ENCODE results near the gene SYT8. TPM values are rescaled to one million over a fixed set of nuclear protein-coding genes. Genes with fewer than 3 reads are reported as not detected.

The SYT8 gene
- total RNA-seq, 5 donors from 2014 or later (not counting 1 experiment from before 2014, with no cell fraction given) = not detected

DNA sequence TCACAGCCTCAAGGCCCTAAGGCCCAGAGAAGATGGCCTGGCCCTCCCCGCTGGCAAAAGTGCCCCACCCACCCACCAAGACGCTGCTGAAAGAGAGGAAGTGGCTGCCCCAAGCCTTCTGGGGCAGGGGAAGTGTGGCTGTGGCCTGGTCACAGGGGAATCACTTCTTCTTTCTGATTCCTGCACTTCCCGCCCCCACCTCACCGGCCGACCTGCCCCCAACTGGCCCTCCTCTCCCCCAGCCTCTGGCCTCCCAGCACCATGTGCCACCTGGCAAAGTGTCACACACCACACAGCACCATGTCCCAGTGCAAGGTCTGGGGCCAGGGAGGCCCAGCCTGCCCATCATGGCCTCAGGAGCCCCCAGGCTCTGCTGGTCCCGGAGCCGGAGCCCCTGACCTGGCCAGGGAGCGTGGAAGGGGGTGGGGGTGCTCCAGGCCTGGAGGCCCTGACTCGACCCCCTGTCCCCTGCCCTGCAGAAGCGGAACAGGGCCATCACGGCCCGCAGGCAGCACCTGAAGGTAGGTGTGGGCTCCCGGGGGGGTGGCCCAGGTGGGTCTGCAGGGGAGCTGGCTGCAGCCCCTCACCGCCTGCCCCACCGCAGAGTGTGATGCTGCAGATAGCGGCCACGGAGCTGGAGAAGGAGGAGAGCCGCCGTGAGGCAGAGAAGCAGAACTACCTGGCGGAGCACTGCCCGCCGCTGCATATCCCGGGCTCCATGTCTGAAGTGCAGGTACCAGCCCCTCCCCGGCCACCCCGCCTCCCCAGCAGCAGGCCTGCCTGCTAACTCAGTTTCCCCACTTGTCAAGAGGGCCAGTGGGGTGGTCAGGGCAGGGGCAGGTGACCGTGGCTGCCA lies 5.4 kb downstream of the SYT8 start:
- Histone ChIP-seq H3K36me3 (ENCODE audit: control insufficient read depth in 2 of 2, extremely low read depth in 1 of 2, insufficient read depth in 1 of 2, low read length in 1 of 2) (no peaks in the 10 kb centered on the region), H3K9me3 (no peaks in the 10 kb centered on the region), H3K4me3 (ENCODE audit: control insufficient read depth in 1 of 2, extremely low read depth in 1 of 2, low read length in 1 of 2) (no peak overlapping the region), H3K27ac (ENCODE audit: low read length) (no peak overlapping the region), H3K4me1 (ENCODE audit: control insufficient read depth in 1 of 2, extremely low read depth in 1 of 2, insufficient read depth in 2 of 2, low read length in 2 of 2) (peaks cover 23 to 56% of the 10 kb centered on the region in 2 experiments), H3K27me3 (replicated peaks in 1 of 2; ENCODE audit: control insufficient read depth in 2 of 2, extremely low read depth in 1 of 2, insufficient read depth in 2 of 2, low read length in 1 of 2) (peaks cover 0 to 4% of the 10 kb centered on the region in 2 experiments)
- ChIA-PET POLR2A (no interaction called here), CTCF (interaction anchor here (0.6 to 1.0 kb wide), 2 partner anchors 10 to 311 kb away, joined by 5 read pairs; no protein-coding TSS in a partner anchor)
- Mint-ChIP-seq H3K27me3 (no peaks in the 10 kb centered on the region), H3K4me1 (peaks cover 28 to 36% (median 30%) of the 10 kb centered on the region in 3 donors), H3K27ac (peak overlapping the region in 1 of 2 donors; percentile 22), H3K36me3 (no peaks in the 10 kb centered on the region), H3K4me3 (no peak overlapping the region), H3K9me3 (no peaks in the 10 kb centered on the region)
- peak in 9 of 35 experiments; percentile 16 to 65 (median 29) for DNase-seq
- ATAC-seq (replicated peaks in 1 of 4) = no peak
- WGBS (ENCODE audit: insufficient coverage) = 77% methylated on average over 11 of the region's 26 CpGs

DNA sequence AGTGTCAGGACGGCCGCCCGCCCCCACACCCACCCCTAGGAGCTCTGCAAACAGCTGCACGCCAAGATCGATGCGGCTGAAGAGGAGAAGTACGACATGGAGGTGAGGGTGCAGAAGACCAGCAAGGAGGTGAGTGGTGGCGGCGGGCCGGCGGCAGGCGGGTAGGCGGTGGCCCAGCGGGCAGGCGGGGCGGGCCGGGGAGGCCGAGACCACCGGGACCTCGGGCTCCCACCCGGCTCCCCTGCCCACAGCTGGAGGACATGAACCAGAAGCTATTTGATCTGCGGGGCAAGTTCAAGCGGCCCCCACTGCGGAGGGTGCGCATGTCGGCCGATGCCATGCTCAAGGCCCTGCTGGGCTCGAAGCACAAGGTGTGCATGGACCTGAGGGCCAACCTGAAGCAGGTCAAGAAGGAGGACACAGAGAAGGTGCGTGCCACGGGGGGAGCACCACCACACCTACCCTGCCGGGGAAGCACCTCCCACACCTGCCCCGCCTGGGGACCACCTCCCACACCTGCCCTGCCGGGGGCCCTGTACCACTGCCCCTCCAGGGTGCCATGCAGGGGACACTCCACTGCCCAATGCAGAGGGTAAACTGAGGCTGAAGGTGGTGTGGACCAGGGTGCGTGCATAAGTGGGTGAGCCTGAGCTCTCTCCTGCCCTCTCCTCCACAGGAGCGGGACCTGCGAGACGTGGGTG lies 6.1 kb downstream of the SYT8 start:
- no peak overlapping the region for H3K4me3 Mint-ChIP-seq

DNA sequence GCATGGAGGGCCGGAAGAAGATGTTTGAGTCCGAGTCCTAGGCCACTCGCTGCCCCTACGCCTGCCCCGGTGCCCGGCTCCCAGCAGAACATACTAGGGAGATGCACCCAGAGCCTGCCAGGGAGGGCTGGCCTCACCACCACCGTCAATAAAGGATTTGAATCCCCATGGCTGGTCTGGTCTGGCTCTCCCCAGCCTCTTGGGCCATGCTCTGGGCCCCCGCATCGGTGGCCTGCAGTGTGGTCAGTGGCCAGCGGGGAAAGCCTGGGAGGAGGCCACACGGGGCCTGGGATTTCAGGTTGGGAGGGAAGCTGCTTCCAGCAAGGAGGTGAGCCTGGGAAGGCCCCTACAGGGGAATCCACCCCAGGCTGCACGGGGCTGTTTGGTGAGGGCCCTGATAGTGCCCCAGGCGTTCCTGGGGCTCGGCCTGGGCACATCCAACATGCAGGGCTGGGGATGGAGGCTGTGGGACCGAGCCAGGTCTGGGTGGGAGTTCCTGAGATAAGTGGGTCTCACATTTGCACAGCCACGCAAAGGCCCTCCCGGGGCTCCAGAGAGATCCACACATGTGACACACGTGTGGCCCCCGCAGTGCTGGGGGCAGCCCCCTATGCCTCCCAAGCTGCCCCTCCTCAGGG lies 6.8 kb downstream of the SYT8 start:
- Mint-ChIP-seq H3K27ac (no peak overlapping the region), H3K4me3 (no peak overlapping the region), H3K27me3 (no peaks in the 10 kb centered on the region), H3K36me3 (no peaks in the 10 kb centered on the region), H3K4me1 (peaks cover 39 to 50% (median 45%) of the 10 kb centered on the region in 3 donors), H3K9me3 (no peaks in the 10 kb centered on the region)
- CTCF ChIA-PET = no interaction called here
- POLR2A ChIA-PET = no interaction called here
- Histone ChIP-seq H3K27ac (ENCODE audit: low read length) (no peak overlapping the region), H3K4me3 (ENCODE audit: control insufficient read depth in 1 of 2, extremely low read depth in 1 of 2, low read length in 1 of 2) (no peak overlapping the region), H3K36me3 (ENCODE audit: control insufficient read depth in 2 of 2, extremely low read depth in 1 of 2, insufficient read depth in 1 of 2, low read length in 1 of 2) (no peaks in the 10 kb centered on the region), H3K4me1 (ENCODE audit: control insufficient read depth in 1 of 2, extremely low read depth in 1 of 2, insufficient read depth in 2 of 2, low read length in 2 of 2) (peaks cover 35 to 71% of the 10 kb centered on the region in 2 experiments), H3K27me3 (replicated peaks in 1 of 2; ENCODE audit: control insufficient read depth in 2 of 2, extremely low read depth in 1 of 2, insufficient read depth in 2 of 2, low read length in 1 of 2) (no peaks in the 10 kb centered on the region), H3K9me3 (no peaks in the 10 kb centered on the region)
- no peak for DNase-seq
- WGBS (ENCODE audit: insufficient coverage) = 93% methylated on average over 18 of the region's 19 CpGs
- no peak for ATAC-seq (replicated peaks in 1 of 4)

More for the DNA sequence above, 6.1 kb downstream of the SYT8 start:
- ChIA-PET CTCF (interaction anchor here in 1 of 2 donors (0.6 kb wide), 1 partner anchor 10 kb away, joined by 5 read pairs; no protein-coding TSS in a partner anchor), POLR2A (no interaction called here)
- DNase-seq = no peak
- Mint-ChIP-seq H3K4me1 (peaks cover 34 to 44% (median 38%) of the 10 kb centered on the region in 3 donors), H3K27me3 (no peaks in the 10 kb centered on the region), H3K36me3 (no peaks in the 10 kb centered on the region), H3K9me3 (no peaks in the 10 kb centered on the region), H3K27ac (peak overlapping the region in 1 of 2 donors; percentile 43)
- Histone ChIP-seq H3K9me3 (no peaks in the 10 kb centered on the region), H3K4me3 (ENCODE audit: control insufficient read depth in 1 of 2, extremely low read depth in 1 of 2, low read length in 1 of 2) (no peak overlapping the region), H3K36me3 (ENCODE audit: control insufficient read depth in 2 of 2, extremely low read depth in 1 of 2, insufficient read depth in 1 of 2, low read length in 1 of 2) (no peaks in the 10 kb centered on the region), H3K27ac (ENCODE audit: low read length) (no peak overlapping the region), H3K27me3 (replicated peaks in 1 of 2; ENCODE audit: control insufficient read depth in 2 of 2, extremely low read depth in 1 of 2, insufficient read depth in 2 of 2, low read length in 1 of 2) (no peaks in the 10 kb centered on the region), H3K4me1 (ENCODE audit: control insufficient read depth in 1 of 2, extremely low read depth in 1 of 2, insufficient read depth in 2 of 2, low read length in 2 of 2) (peaks cover 30 to 64% of the 10 kb centered on the region in 2 experiments)
- 92% methylated on average over 23 of the region's 37 CpGs for WGBS (ENCODE audit: insufficient coverage)
- no peak for ATAC-seq (replicated peaks in 1 of 4)

DNA sequence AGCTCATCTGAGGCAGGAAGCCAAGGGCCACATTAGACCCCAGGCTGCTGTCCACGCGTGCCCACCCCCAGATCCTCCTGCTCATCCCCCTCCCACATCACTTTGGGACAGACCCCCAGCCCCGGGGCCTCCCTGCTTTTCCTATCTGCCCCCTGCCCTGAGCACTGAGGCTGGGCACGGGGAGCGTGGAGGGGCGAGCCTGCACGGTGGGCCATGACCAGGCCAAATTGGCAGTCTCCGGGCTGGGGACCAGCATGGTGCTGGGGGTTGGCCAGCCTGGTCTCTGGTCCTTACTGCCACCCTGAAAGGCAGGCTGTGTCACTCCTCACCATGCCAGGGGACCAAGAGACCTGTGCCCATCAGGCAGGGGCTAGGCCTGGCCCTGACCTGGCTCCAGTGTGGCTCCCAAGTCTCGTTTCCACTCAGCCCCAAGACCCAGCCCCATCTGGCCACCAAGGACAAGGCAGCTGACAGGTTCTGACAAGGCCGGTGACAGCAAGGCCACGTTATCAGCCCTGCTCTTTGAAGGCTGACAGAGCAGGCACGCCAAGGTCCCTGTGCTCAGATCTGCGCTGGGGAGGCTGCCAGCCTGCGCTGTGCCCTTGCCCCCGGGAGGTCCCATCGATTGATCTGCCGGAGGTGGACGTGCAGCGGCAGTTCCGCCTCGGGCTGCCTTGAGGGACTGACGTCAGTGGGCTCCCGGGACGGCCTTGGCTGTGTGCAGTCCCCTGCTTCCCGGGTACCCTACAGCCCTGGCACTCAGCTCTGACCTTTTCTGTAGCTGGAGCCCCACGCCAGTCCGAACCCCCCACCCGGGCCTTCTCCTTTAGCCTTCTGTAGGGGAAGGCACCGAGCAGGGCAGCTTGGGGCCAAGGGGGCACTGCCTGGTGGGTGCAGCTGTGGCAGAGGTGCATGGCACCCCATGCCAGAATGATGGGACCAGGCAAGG lies 7.6 kb downstream of the SYT8 start:
- Histone ChIP-seq H3K27ac (ENCODE audit: low read length) (no peak overlapping the region), H3K36me3 (ENCODE audit: control insufficient read depth in 2 of 2, extremely low read depth in 1 of 2, insufficient read depth in 1 of 2, low read length in 1 of 2) (no peaks in the 10 kb centered on the region), H3K9me3 (no peaks in the 10 kb centered on the region), H3K4me3 (ENCODE audit: control insufficient read depth in 1 of 2, extremely low read depth in 1 of 2, low read length in 1 of 2) (no peak overlapping the region), H3K4me1 (ENCODE audit: control insufficient read depth in 1 of 2, extremely low read depth in 1 of 2, insufficient read depth in 2 of 2, low read length in 2 of 2) (peaks cover 39 to 77% of the 10 kb centered on the region in 2 experiments), H3K27me3 (replicated peaks in 1 of 2; ENCODE audit: control insufficient read depth in 2 of 2, extremely low read depth in 1 of 2, insufficient read depth in 2 of 2, low read length in 1 of 2) (no peaks in the 10 kb centered on the region)
- peak overlapping the region in 2 of 3 donors; percentile 25 to 79 for H3K4me3 Mint-ChIP-seq
- H3K27ac Mint-ChIP-seq = no peak overlapping the region
- DNase-seq (no peak), ATAC-seq (replicated peaks in 1 of 4) (no peak)
- no peaks in the 10 kb centered on the region for H3K9me3 Mint-ChIP-seq
- peaks cover 46 to 54% (median 51%) of the 10 kb centered on the region in 3 donors for H3K4me1 Mint-ChIP-seq
- CTCF ChIA-PET = no interaction called here
- no peaks in the 10 kb centered on the region for H3K36me3 Mint-ChIP-seq
- 93% methylated on average over 28 of the region's 29 CpGs for WGBS (ENCODE audit: insufficient coverage)
- POLR2A ChIA-PET = no interaction called here
- no peaks in the 10 kb centered on the region for H3K27me3 Mint-ChIP-seq

DNA sequence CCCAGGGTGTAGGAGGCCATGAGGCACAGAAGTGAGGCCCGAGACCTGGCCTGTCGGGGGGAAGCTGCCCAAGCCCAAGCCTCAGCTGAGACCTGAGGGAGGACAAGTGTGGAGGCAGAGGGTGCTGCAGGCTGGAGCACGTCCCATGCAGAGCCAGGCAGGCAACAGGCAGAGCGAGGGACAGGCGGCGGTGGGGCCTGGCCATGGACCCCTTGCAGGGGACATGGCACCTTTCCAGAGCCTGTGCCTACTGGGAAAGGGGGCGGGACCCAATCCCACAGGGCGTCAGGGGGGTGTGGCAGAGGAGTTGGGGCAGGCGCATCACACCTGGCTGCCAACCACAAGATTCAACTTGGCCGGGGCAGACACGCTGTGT lies 8.3 kb downstream of the SYT8 start:
- H3K36me3 Mint-ChIP-seq = no peaks in the 10 kb centered on the region
- H3K4me3 Mint-ChIP-seq = peak overlapping the region in 2 of 3 donors; percentile 25 to 79
- no peaks in the 10 kb centered on the region for H3K27me3 Mint-ChIP-seq
- whole genome bisulfite sequencing (ENCODE audit: insufficient coverage) = 98% methylated on average over 5 of the region's 11 CpGs
- DNase-seq = no peak
- H3K9me3 Mint-ChIP-seq = no peaks in the 10 kb centered on the region
- H3K9me3 ChIP-seq = no peaks in the 10 kb centered on the region
- ChIA-PET CTCF (no interaction called here), POLR2A (no interaction called here)
- H3K4me1 Mint-ChIP-seq = peaks cover 50 to 55% (median 53%) of the 10 kb centered on the region in 3 donors
- H3K27ac Mint-ChIP-seq = peak overlapping the region; percentile 41 to 90
- no peak overlapping the region for H3K4me3 ChIP-seq (ENCODE audit: control insufficient read depth in 1 of 2, extremely low read depth in 1 of 2, low read length in 1 of 2)
- ATAC-seq (replicated peaks in 1 of 4) = no peak
- H3K27me3 ChIP-seq (replicated peaks in 1 of 2; ENCODE audit: control insufficient read depth in 2 of 2, extremely low read depth in 1 of 2, insufficient read depth in 2 of 2, low read length in 1 of 2) = no peaks in the 10 kb centered on the region
- H3K4me1 ChIP-seq (ENCODE audit: control insufficient read depth in 1 of 2, extremely low read depth in 1 of 2, insufficient read depth in 2 of 2, low read length in 2 of 2) = peaks cover 36 to 77% of the 10 kb centered on the region in 2 experiments
- H3K27ac ChIP-seq (ENCODE audit: low read length) = no peak overlapping the region
- no peaks in the 10 kb centered on the region for H3K36me3 ChIP-seq (ENCODE audit: control insufficient read depth in 2 of 2, extremely low read depth in 1 of 2, insufficient read depth in 1 of 2, low read length in 1 of 2)

Measured in T-cell (primary cell).